SK-N-SH treated with all-trans-retinoic acid at 6 μM for 48 hours (cell line): ENCODE results near the gene TMEM82.

Source experiments
- ARNTL ChIP-seq: fragments of 450-650 bp; formaldehyde crosslinking; IDR thresholded peaks from 2 replicates; pipeline ENCODE4 v1.5.0; 2020; ENCODE audit warnings: low read depth, mild to moderate bottlenecking, moderate library complexity, borderline replicate concordance
- CSDC2 ChIP-seq: fragments of 250-450 bp; sonication (Bioruptor Pico); IDR thresholded peaks from 2 replicates; pipeline ENCODE4 v1.5.0; 2020; ENCODE audit warnings: mild to moderate bottlenecking, moderate library complexity
- CSRNP3 ChIP-seq: fragments of 250-450 bp; sonication (Bioruptor Pico); IDR thresholded peaks from 2 replicates; pipeline ENCODE4 v1.5.1; 2021; ENCODE audit warnings: mild to moderate bottlenecking, moderate library complexity
- GLIS3 ChIP-seq: fragments of 250-450 bp; sonication (Bioruptor Pico); IDR thresholded peaks from 2 replicates; pipeline ENCODE4 v1.5.0; 2020; ENCODE audit warnings: mild to moderate bottlenecking, moderate library complexity
- ISL1 ChIP-seq: fragments of 250-450 bp; sonication (Bioruptor Pico); IDR thresholded peaks from 2 replicates; pipeline ENCODE4 v2.1.2; 2022; ENCODE audit warnings: mild to moderate bottlenecking, moderate library complexity
- OSR1 ChIP-seq: fragments of 250-450 bp; sonication (Bioruptor Pico); IDR thresholded peaks from 2 replicates; pipeline ENCODE4 v1.8.0; 2022; ENCODE audit warnings: moderate library complexity, mild to moderate bottlenecking, inconsistent platforms
- SNAI2 ChIP-seq: fragments of 250-450 bp; sonication (Bioruptor Pico); IDR thresholded peaks from 2 replicates; pipeline ENCODE4 v1.5.0; 2020; ENCODE audit warnings: mild to moderate bottlenecking, moderate library complexity
- TOX ChIP-seq: fragments of 250-450 bp; sonication (Bioruptor Pico); IDR thresholded peaks from 2 replicates; pipeline ENCODE4 v1.8.0; 2021; ENCODE audit warnings: mild to moderate bottlenecking, moderate library complexity, borderline replicate concordance
- ZFP3 ChIP-seq: fragments of 250-450 bp; sonication (Bioruptor Pico); IDR thresholded peaks from 2 replicates; pipeline ENCODE4 v1.5.0; 2020; ENCODE audit warnings: mild to moderate bottlenecking, moderate library complexity
- ZFP30 ChIP-seq: fragments of 450-650 bp; formaldehyde crosslinking; IDR thresholded peaks from 2 replicates; pipeline ENCODE4 v1.5.0; 2022; ENCODE audit warnings: mild to moderate bottlenecking, moderate library complexity
- ZNF565 ChIP-seq: fragments of 450-650 bp; formaldehyde crosslinking; conservative IDR thresholded peaks from 2 replicates; pipeline ENCODE4 v1.5.0; 2020; ENCODE audit warnings: low read depth, mild to moderate bottlenecking, moderate library complexity
- ZNF70 ChIP-seq: fragments of 450-650 bp; formaldehyde crosslinking; IDR thresholded peaks from 2 replicates; pipeline ENCODE4 v1.5.0; 2020; ENCODE audit warnings: mild to moderate bottlenecking, moderate library complexity
- ZNF8 ChIP-seq: fragments of 450-650 bp; formaldehyde crosslinking; IDR thresholded peaks from 2 replicates; pipeline ENCODE4 v1.5.0; 2020; ENCODE audit warnings: mild to moderate bottlenecking, moderate library complexity

DNA sequence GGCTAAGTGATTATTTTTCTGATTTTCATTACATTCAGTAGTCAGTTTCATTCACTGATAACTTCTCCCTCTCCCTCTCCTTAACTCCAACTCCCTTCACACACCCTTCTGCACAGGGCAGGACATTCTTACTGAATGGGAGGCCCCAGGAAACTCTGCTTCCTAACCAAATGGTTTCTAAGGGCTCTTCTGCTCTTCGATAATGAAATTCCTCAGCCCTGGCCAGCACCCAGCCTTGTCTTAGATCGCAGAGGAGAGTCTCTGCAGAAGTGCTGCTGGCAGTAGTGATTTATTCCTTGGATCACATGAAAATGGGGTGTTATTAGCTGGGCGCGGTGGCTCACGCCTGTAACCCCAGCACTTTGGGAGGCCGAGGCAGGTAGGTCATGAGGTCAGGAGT is 41.8 kb upstream of the TMEM82 start:
- TF ChIP-seq GLIS3 (CRISPR knock-in tag) (no peak), ZNF70 (CRISPR knock-in tag) (no peak), ZNF8 (CRISPR knock-in tag) (no peak), ISL1 (CRISPR knock-in tag) (no peak), SNAI2 (no peak), ZFP3 (CRISPR knock-in tag) (no peak), ARNTL (no peak), CSDC2 (CRISPR knock-in tag) (no peak), CSRNP3 (CRISPR knock-in tag) (no peak), TOX (CRISPR knock-in tag) (no peak), ZFP30 (CRISPR knock-in tag) (no peak), OSR1 (CRISPR knock-in tag) (no peak), ZNF565 (CRISPR knock-in tag) (no peak)
